KBM-7 (cell line): ENCODE measurements around the gene ARL8A.
"Not testable (repeated sequence)": the region's sequence is repeated elsewhere in the genome, so short reads cannot be mapped to it uniquely, and the experiment has no call there.

ENCODE experiments used
- DNase-seq: peaks from one replicate; pipeline ENCODE4 v3.0.0-alpha.2; 2015
- in situ Hi-C: fragments of 300-500 bp; cut with MboI; formaldehyde crosslinking; loops from 2 replicates; pipeline ENCODE4 v1.14.3; 2020; ENCODE audit warnings: low sequenced_read_pairs, low pct_unique_long_range_greater_than_20kb, mixed read lengths

Gene ARL8A

GRCh38 chr1:202160377-202160940 is 15.9 kb upstream of the ARL8A start, which contains the start of gene PTPN7:
Gene PTPN7 (minus strand): TSS chr1:202160602. CDS start chr1:202159402, 1,200 bp downstream.
- peak; percentile 86 for DNase-seq
- in situ Hi-C loops, result no loop called here

GRCh38 chr1:202159534-202160371 is 15.2 kb upstream of the ARL8A start:
- peak; percentile 78 for DNase-seq
- in situ Hi-C loops, result no loop called here

- peak; percentile 72 for DNase-seq
- in situ Hi-C loops, result no loop called here
Measured at GRCh38 chr1:202158810-202159533, 14.4 kb upstream of the ARL8A start.

- in situ Hi-C loops, result no loop called here
Measured at GRCh38 chr1:202157945-202158344, 13.4 kb upstream of the ARL8A start.

GRCh38 chr1:202156590-202156989 is 12.1 kb upstream of the ARL8A start:
- in situ Hi-C loops, result no loop called here

More at GRCh38 chr1:202157945-202158344, 13.4 kb upstream of the ARL8A start:
- DNase-seq, result no peak

GRCh38 chr1:202155478-202156021 is 11.0 kb upstream of the ARL8A start:
- no peak for DNase-seq
- in situ Hi-C loops, result no loop called here

More at GRCh38 chr1:202156590-202156989, 12.1 kb upstream of the ARL8A start:
- no peak for DNase-seq

- in situ Hi-C loops, result no loop called here
- peak; percentile 79 for DNase-seq
Measured at GRCh38 chr1:202154766-202155477, 10.4 kb upstream of the ARL8A start.

GRCh38 chr1:202154148-202154765 is 9.7 kb upstream of the ARL8A start:
- in situ Hi-C loops, result no loop called here

GRCh38 chr1:202153284-202153683 is 8.7 kb upstream of the ARL8A start:
- no peak for DNase-seq
- in situ Hi-C loops, result no loop called here

More at GRCh38 chr1:202154148-202154765, 9.7 kb upstream of the ARL8A start:
- no peak for DNase-seq

GRCh38 chr1:202152399-202152798 is 7.9 kb upstream of the ARL8A start:
- no peak for DNase-seq
- in situ Hi-C loops, result no loop called here

GRCh38 chr1:202151045-202151444 is 6.5 kb upstream of the ARL8A start:
- in situ Hi-C loops, result no loop called here
- no peak for DNase-seq

- no peak for DNase-seq
Measured at GRCh38 chr1:202150602-202151001, 6.1 kb upstream of the ARL8A start.

GRCh38 chr1:202150187-202150586 is 5.7 kb upstream of the ARL8A start:
- DNase-seq, result no peak
- in situ Hi-C loops, result no loop called here

More at GRCh38 chr1:202150602-202151001, 6.1 kb upstream of the ARL8A start:
- in situ Hi-C loops, result no loop called here

GRCh38 chr1:202149566-202149965 is 5.0 kb upstream of the ARL8A start:
- no peak for DNase-seq
- in situ Hi-C loops, result no loop called here

GRCh38 chr1:202148391-202148790 is 3.9 kb upstream of the ARL8A start:
- no peak for DNase-seq
- in situ Hi-C loops, result no loop called here

GRCh38 chr1:202146993-202147392 is 2.5 kb upstream of the ARL8A start:
- no peak for DNase-seq
- in situ Hi-C loops, result no loop called here

GRCh38 chr1:202146279-202146678 is 1.7 kb upstream of the ARL8A start:
- in situ Hi-C loops, result no loop called here
- DNase-seq, result no peak

- DNase-seq, in situ Hi-C loops: not testable (repeated sequence)
Measured at GRCh38 chr1:202145744-202146140, 1.2 kb upstream of the ARL8A start.
